Trophoblast cell (in vitro differentiated cells and primary cell): Measurements from ENCODE around the gene MDGA2.

Experiments
- DNase-seq, 2 donors: peaks; one replicate each; pipeline ENCODE4 v3.0.0-alpha.2; 2016
- H2AFZ ChIP-seq: 2 replicates; pipeline ENCODE4 v1.6.1; 2013; ENCODE audit warnings: low read length, moderate library complexity, mild to moderate bottlenecking; ENCODE audit not compliant: insufficient read depth, poor library complexity
- H2AK5ac ChIP-seq: 2 replicates; pipeline ENCODE4 v1.6.1; 2013; ENCODE audit warnings: mild to moderate bottlenecking, low read length
- H2BK120ac ChIP-seq: 2 replicates; pipeline ENCODE4 v1.6.1; 2013; ENCODE audit warnings: low read length, mild to moderate bottlenecking, moderate library complexity; ENCODE audit not compliant: insufficient read depth, poor library complexity
- H2BK12ac ChIP-seq: 2 replicates; pipeline ENCODE4 v1.6.1; 2013; ENCODE audit warnings: mild to moderate bottlenecking, low read length, moderate library complexity
- H2BK5ac ChIP-seq: 2 replicates; pipeline ENCODE4 v1.6.1; 2013; ENCODE audit warnings: low read length, low read depth, moderate library complexity, mild to moderate bottlenecking; ENCODE audit not compliant: poor library complexity
- H3K14ac ChIP-seq: 2 replicates; pipeline ENCODE4 v1.6.1; 2013; ENCODE audit warnings: mild to moderate bottlenecking, low read length
- H3K18ac ChIP-seq: 2 replicates; pipeline ENCODE4 v1.6.1; 2013; ENCODE audit warnings: mild to moderate bottlenecking, low read length
- H3K23ac ChIP-seq: 2 replicates; pipeline ENCODE4 v1.6.1; 2013; ENCODE audit warnings: low read length
- H3K27ac ChIP-seq: 2 replicates; pipeline ENCODE4 v1.5.1; 2013; ENCODE audit warnings: low read depth, mild to moderate bottlenecking, inconsistent platforms, low read length, moderate library complexity
- H3K27me3 ChIP-seq: 2 replicates; pipeline ENCODE4 v1.6.1; 2013; ENCODE audit warnings: inconsistent platforms, mild to moderate bottlenecking, low read length, moderate library complexity; ENCODE audit not compliant: insufficient read depth
- H3K36me3 ChIP-seq, 2 experiments: 1 replicate in 1 of 2; 2 replicates in 1 of 2; pipeline ENCODE4 v1.6.1; 2013; ENCODE audit warnings: low read length in 2 of 2, mild to moderate bottlenecking in 2 of 2, moderate library complexity in 1 of 2; ENCODE audit not compliant: insufficient read depth in 2 of 2, control insufficient read depth in 1 of 2
- H3K4ac ChIP-seq: 2 replicates; pipeline ENCODE4 v1.6.1; 2013; ENCODE audit warnings: low read depth, mild to moderate bottlenecking, low read length, moderate library complexity
- H3K4me1 ChIP-seq, 2 experiments: 1 replicate in 1 of 2; 2 replicates in 1 of 2; pipeline ENCODE4 v1.6.1; 2013; ENCODE audit warnings: low read length in 2 of 2, mild to moderate bottlenecking in 2 of 2, moderate library complexity in 1 of 2; ENCODE audit not compliant: insufficient read depth in 2 of 2, control insufficient read depth in 1 of 2
- H3K4me2 ChIP-seq: 2 replicates; pipeline ENCODE4 v1.6.1; 2013; ENCODE audit warnings: inconsistent platforms, mild to moderate bottlenecking, low read length, moderate library complexity
- H3K4me3 ChIP-seq: 2 replicates; pipeline ENCODE4 v1.5.1; 2013; ENCODE audit warnings: mild to moderate bottlenecking, low read depth, low read length, inconsistent platforms
- H3K79me1 ChIP-seq: one replicate; pipeline ENCODE4 v1.6.1; 2013; ENCODE audit warnings: low read length
- H3K79me2 ChIP-seq: 2 replicates; pipeline ENCODE4 v1.6.1; 2013; ENCODE audit warnings: low read length, mild to moderate bottlenecking; ENCODE audit not compliant: control insufficient read depth, insufficient read depth, poor library complexity
- H3K9ac ChIP-seq: 2 replicates; pipeline ENCODE4 v1.6.1; 2013; ENCODE audit warnings: mild to moderate bottlenecking, low read length
- H3K9me3 ChIP-seq: 2 replicates; pipeline ENCODE4 v1.6.1; 2013; ENCODE audit warnings: low read depth, mild to moderate bottlenecking, control low read depth, inconsistent platforms, low read length; ENCODE audit not compliant: insufficient read depth
- H4K12ac ChIP-seq: 2 replicates; pipeline ENCODE4 v1.6.1; 2013; ENCODE audit warnings: low read depth, mild to moderate bottlenecking, low read length, moderate library complexity
- H4K8ac ChIP-seq: 2 replicates; pipeline ENCODE4 v1.6.1; 2013; ENCODE audit warnings: low read depth, mild to moderate bottlenecking, low read length, moderate library complexity
- H4K91ac ChIP-seq: one replicate; pipeline ENCODE4 v1.6.1; 2013; ENCODE audit warnings: low read depth, mild to moderate bottlenecking, low read length, moderate library complexity
- WGBS: extraction: QIAGEN DNeasy Blood & Tissue Kit; methylation state at CpG from one replicate; pipeline ENCODE4 v1.1.7; 2013; ENCODE audit warnings: missing lambda C conversion rate; ENCODE audit not compliant: insufficient read length, insufficient coverage; ENCODE audit errors: extremely low coverage; 5-methylcytosine and 5-hydroxymethylcytosine counted together

Gene MDGA2

DNA sequence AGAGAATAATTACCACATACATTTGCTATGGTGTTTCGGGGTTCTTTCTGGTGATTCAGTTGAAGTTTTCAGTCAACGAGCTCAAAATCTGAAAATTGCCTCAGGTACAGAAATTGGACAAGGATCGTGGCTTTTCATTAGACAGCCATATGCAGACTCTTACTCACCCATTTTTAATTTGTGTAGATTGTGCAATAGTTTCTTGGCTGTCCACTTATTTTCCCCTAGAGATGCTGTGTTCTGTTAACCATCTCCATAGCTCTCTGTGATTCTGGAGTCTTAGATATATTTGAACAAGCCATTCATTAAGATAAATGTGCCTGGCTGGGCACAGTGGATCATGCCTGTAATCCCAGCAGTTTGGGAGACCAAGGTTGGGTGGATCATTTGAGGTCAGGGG is 526.7 kb downstream of the MDGA2 start:
- H3K4me1 ChIP-seq = no peaks in the 10 kb centered on the region
- H3K23ac ChIP-seq = no peak overlapping the region
- no peaks in the 10 kb centered on the region for H3K36me3 ChIP-seq
- H2AFZ ChIP-seq = no peak overlapping the region
- H3K14ac ChIP-seq = no peak overlapping the region
- no peak overlapping the region for H4K12ac ChIP-seq
- H2BK12ac ChIP-seq = no peak overlapping the region
- no peak overlapping the region for H3K18ac ChIP-seq
- no peaks in the 10 kb centered on the region for H3K9me3 ChIP-seq
- no peak overlapping the region for H2AK5ac ChIP-seq
- no peak overlapping the region for H2BK5ac ChIP-seq
- H4K8ac ChIP-seq = no peak overlapping the region
- H3K4me2 ChIP-seq = no peak overlapping the region
- H3K4ac ChIP-seq = no peak overlapping the region
- H3K27ac ChIP-seq = no peak overlapping the region
- no peak overlapping the region for H2BK120ac ChIP-seq
- no CpG with 5 or more reads among the region's 3 CpGs for WGBS
- H3K9ac ChIP-seq = no peak overlapping the region
- H3K79me2 ChIP-seq = no peaks in the 10 kb centered on the region
- no peaks in the 10 kb centered on the region for H3K27me3 ChIP-seq
- H3K79me1 ChIP-seq = no peaks in the 10 kb centered on the region
- no peak overlapping the region for H4K91ac ChIP-seq
- DNase-seq = no peak
- no peak overlapping the region for H3K4me3 ChIP-seq

DNA sequence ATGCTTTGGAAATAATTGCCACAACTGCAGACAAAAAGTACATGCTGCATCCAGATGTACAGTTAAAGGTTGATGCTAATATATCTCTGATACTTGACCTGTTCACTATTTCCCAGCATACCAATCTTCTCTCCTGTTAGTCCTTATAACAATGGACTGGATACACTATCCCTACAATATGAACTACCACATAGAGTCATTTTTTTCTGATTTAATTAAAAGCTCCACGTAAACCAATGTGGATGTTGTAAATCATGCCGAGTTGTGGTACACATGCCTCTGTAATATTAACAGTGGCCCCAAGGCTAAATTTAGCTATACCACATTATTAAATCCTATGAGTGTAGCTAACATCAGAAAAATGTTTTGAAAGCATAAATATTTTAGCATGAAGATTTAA is 554.8 kb downstream of the MDGA2 start:
- Histone ChIP-seq H3K4me1 (no peaks in the 10 kb centered on the region), H3K23ac (no peak overlapping the region), H4K8ac (no peak overlapping the region), H3K79me2 (no peaks in the 10 kb centered on the region), H3K14ac (no peak overlapping the region), H3K4me3 (no peak overlapping the region), H2BK12ac (no peak overlapping the region), H2BK5ac (no peak overlapping the region), H2AK5ac (no peak overlapping the region), H2BK120ac (no peak overlapping the region), H4K91ac (no peak overlapping the region), H3K27me3 (no peaks in the 10 kb centered on the region), H3K9ac (no peak overlapping the region), H3K4ac (no peak overlapping the region), H3K9me3 (no peaks in the 10 kb centered on the region), H3K4me2 (no peak overlapping the region), H2AFZ (no peak overlapping the region), H3K18ac (no peak overlapping the region), H3K79me1 (no peaks in the 10 kb centered on the region), H3K27ac (no peak overlapping the region), H3K36me3 (no peaks in the 10 kb centered on the region), H4K12ac (no peak overlapping the region)
- WGBS = no CpG with 5 or more reads among the region's 2 CpGs
- no peak for DNase-seq

- Histone ChIP-seq H3K9me3 (no peaks in the 10 kb centered on the region), H4K8ac (no peak overlapping the region), H3K4me3 (no peak overlapping the region), H3K79me1 (no peaks in the 10 kb centered on the region), H3K4ac (no peak overlapping the region), H3K79me2 (no peaks in the 10 kb centered on the region), H3K9ac (no peak overlapping the region), H4K91ac (no peak overlapping the region), H2BK5ac (no peak overlapping the region), H3K14ac (no peak overlapping the region), H3K36me3 (no peaks in the 10 kb centered on the region), H2AFZ (no peak overlapping the region), H4K12ac (no peak overlapping the region), H3K27me3 (no peaks in the 10 kb centered on the region), H2AK5ac (no peak overlapping the region), H3K23ac (no peak overlapping the region), H3K27ac (no peak overlapping the region), H3K4me1 (no peaks in the 10 kb centered on the region), H2BK12ac (no peak overlapping the region), H3K18ac (no peak overlapping the region), H3K4me2 (no peak overlapping the region), H2BK120ac (no peak overlapping the region)
- no CpG with 5 or more reads among the region's 2 CpGs for WGBS
- DNase-seq = no peak
Observed at GRCh38 chr14:47103771-47104170, 571.6 kb downstream of the MDGA2 start.

DNA sequence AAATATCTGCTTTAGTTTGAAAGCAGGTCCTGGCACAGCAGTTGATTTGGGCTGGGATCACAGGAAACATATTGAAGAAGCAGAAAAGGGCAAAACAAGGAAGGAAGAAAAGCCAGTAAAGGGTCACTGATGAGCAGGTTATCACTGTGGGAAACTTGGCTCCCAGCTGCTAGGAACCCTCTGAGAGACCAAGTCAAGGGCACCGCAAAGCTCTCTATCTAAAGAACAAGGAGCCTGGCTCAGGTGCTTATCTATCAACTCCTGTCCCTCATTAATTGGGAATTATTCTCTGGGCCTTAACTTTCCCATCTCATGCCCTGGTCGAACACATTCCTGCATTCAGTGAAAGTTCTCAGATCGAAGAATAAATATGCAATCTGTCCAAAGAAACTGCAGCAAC is 572.9 kb downstream of the MDGA2 start:
- no peak for DNase-seq
- Histone ChIP-seq H2BK5ac (no peak overlapping the region), H3K79me1 (no peaks in the 10 kb centered on the region), H2AK5ac (no peak overlapping the region), H2AFZ (no peak overlapping the region), H3K27ac (no peak overlapping the region), H4K8ac (no peak overlapping the region), H3K4ac (no peak overlapping the region), H3K18ac (no peak overlapping the region), H3K36me3 (no peaks in the 10 kb centered on the region), H3K9ac (no peak overlapping the region), H3K79me2 (no peaks in the 10 kb centered on the region), H3K4me2 (no peak overlapping the region), H3K4me1 (no peaks in the 10 kb centered on the region), H2BK120ac (no peak overlapping the region), H3K14ac (no peak overlapping the region), H4K91ac (no peak overlapping the region), H3K27me3 (no peaks in the 10 kb centered on the region), H3K4me3 (no peak overlapping the region), H3K9me3 (no peaks in the 10 kb centered on the region), H3K23ac (no peak overlapping the region), H4K12ac (no peak overlapping the region), H2BK12ac (no peak overlapping the region)
- WGBS = no CpG with 5 or more reads among the region's 3 CpGs
